Activated CD8-positive, alpha-beta T cell treated with anti-CD3 and anti-CD28 coated beads for 36 hours (primary cell): ENCODE results near the gene C6orf52. TPM values are rescaled to one million over a fixed set of nuclear protein-coding genes. Genes with fewer than 3 reads are reported as not detected.

ENCODE experiments used
- ATAC-seq: fragments of 200-7000 bp; cut with Tn5 transposase; one replicate; pipeline ENCODE4 v1.10.0; 2021; ENCODE audit warnings: mild to moderate bottlenecking, moderate library complexity
- CTCF ChIA-PET: fragments of 350-600 bp; sonication (Branson Sonifier 250); formaldehyde crosslinking; loops from one replicate; lab custom pipeline; 2021; ENCODE audit warnings: antibody characterized with exemption; lab: Charles Lee
- POLR2A ChIA-PET: fragments of 350-600 bp; sonication (Branson Sonifier 250); formaldehyde crosslinking; loops from one replicate; lab custom pipeline; 2021; ENCODE audit warnings: antibody characterized with exemption; lab: Charles Lee
- DNase-seq: peaks from one replicate; pipeline ENCODE4 v3.0.0-alpha.2; 2020
- H3K27ac Mint-ChIP-seq: one replicate; pipeline ENCODE4 v1.8.0; 2021; ENCODE audit warnings: mild to moderate bottlenecking, mixed read lengths
- H3K27me3 Mint-ChIP-seq: one replicate; pipeline ENCODE4 v1.8.0; 2021; ENCODE audit warnings: mixed read lengths
- H3K36me3 Mint-ChIP-seq: one replicate; pipeline ENCODE4 v1.8.0; 2021; ENCODE audit warnings: low read depth, mixed read lengths
- H3K4me1 Mint-ChIP-seq: one replicate; pipeline ENCODE4 v1.8.0; 2021; ENCODE audit warnings: low read depth, mixed read lengths
- H3K4me3 Mint-ChIP-seq: one replicate; pipeline ENCODE4 v1.8.0; 2021; ENCODE audit warnings: mild to moderate bottlenecking, moderate library complexity, mixed read lengths
- H3K9me3 Mint-ChIP-seq: one replicate; pipeline ENCODE4 v1.8.0; 2021; ENCODE audit warnings: mixed read lengths
- CTCF ChIP-seq: fragments of 200-600 bp; IDR thresholded peaks from one replicate; pipeline ENCODE4 v1.8.0; 2022; ENCODE audit warnings: antibody characterized with exemption, mild to moderate bottlenecking
- intact Hi-C: fragments of 100-400 bp; cut with micrococcal nuclease; formaldehyde crosslinking; loops from one replicate; pipeline ENCODE4 v1.10.0; 2022
- total RNA-seq, 2 experiments: library from RNA; stranded (reverse); gene quantifications; one replicate each; pipeline ENCODE4 v1.2.3, GENCODE V29; 2021

C6orf52 gene
- total RNA-seq, 2 experiments from 2014 or later, result 2.6 to 3.3 TPM

- Mint-ChIP-seq H3K4me3 (peak overlapping the region; percentile 52), H3K9me3 (peaks cover 1% of the 10 kb centered on the region), H3K4me1 (peaks cover 42% of the 10 kb centered on the region), H3K36me3 (peaks cover 8% of the 10 kb centered on the region), H3K27ac (peak overlapping the region; percentile 92), H3K27me3 (no peaks in the 10 kb centered on the region)
- intact Hi-C loops, result no loop called here
- peak; percentile 65 for DNase-seq
- ChIA-PET POLR2A (interaction anchor here (0.9 kb wide), 1 partner anchor 9 kb away, joined by 7 read pairs; the partner anchor contains the start of genes C6orf52 and PAK1IP1), CTCF (interaction anchor here (1.2 kb wide), 1 partner anchor 156 kb away, joined by 4 read pairs; no protein-coding TSS in a partner anchor)
- peak; percentile 67 for ATAC-seq
- no peak for TF ChIP-seq CTCF
Observed at GRCh38 chr6:10685092-10685915, 9.1 kb downstream of the C6orf52 start.

- TF ChIP-seq CTCF, result no peak
- ChIA-PET POLR2A (interaction anchor here (0.7 to 1.2 kb wide), 2 partner anchors 35 to 63 kb away, joined by 3 to 4 read pairs; partner anchors contain the start of gene TMEM14B), CTCF (interaction anchor here (1.7 kb wide), 1 partner anchor 207 kb away, joined by 4 read pairs; no protein-coding TSS in a partner anchor)
- H3K27ac Mint-ChIP-seq, result peak overlapping the region; percentile 92
- DNase-seq, result no peak
- peaks cover 8% of the 10 kb centered on the region for H3K36me3 Mint-ChIP-seq
- H3K27me3 Mint-ChIP-seq, result no peaks in the 10 kb centered on the region
- H3K4me3 Mint-ChIP-seq, result peak overlapping the region; percentile 52
- peaks cover 44% of the 10 kb centered on the region for H3K4me1 Mint-ChIP-seq
- ATAC-seq, result no peak
- H3K9me3 Mint-ChIP-seq, result peaks cover 1% of the 10 kb centered on the region
- intact Hi-C loops, result no loop called here
Observed at GRCh38 chr6:10684618-10685017, 9.8 kb downstream of the C6orf52 start.

GRCh38 chr6:10682355-10682988, 11.9 kb downstream of the C6orf52 start:
- CTCF ChIA-PET, result interaction anchor here (0.6 kb wide), 1 partner anchor 127 kb away, joined by 3 read pairs; no protein-coding TSS in a partner anchor
- Mint-ChIP-seq H3K27me3 (no peaks in the 10 kb centered on the region), H3K4me3 (no peak overlapping the region), H3K4me1 (peaks cover 45% of the 10 kb centered on the region), H3K27ac (peak overlapping the region; percentile 72), H3K36me3 (peaks cover 8% of the 10 kb centered on the region), H3K9me3 (peaks cover 1% of the 10 kb centered on the region)
- ATAC-seq, result peak; percentile 22
- DNase-seq, result no peak
- intact Hi-C loops, result no loop called here
- TF ChIP-seq CTCF, result no peak
- POLR2A ChIA-PET, result interaction anchor here (0.9 to 1.3 kb wide), 2 partner anchors 12 to 154 kb away, joined by 3 to 4 read pairs; no protein-coding TSS in a partner anchor

GRCh38 chr6:10681795-10682194, 12.6 kb downstream of the C6orf52 start:
- POLR2A ChIA-PET, result interaction anchor here (1.3 kb wide), 1 partner anchor 154 kb away, joined by 4 read pairs; no protein-coding TSS in a partner anchor
- no peak for ATAC-seq

More at GRCh38 chr6:10681795-10682194, 12.6 kb downstream of the C6orf52 start:
- Mint-ChIP-seq H3K27ac (no peak overlapping the region), H3K27me3 (no peaks in the 10 kb centered on the region), H3K36me3 (peaks cover 8% of the 10 kb centered on the region), H3K4me3 (no peak overlapping the region), H3K9me3 (peaks cover 1% of the 10 kb centered on the region), H3K4me1 (peaks cover 45% of the 10 kb centered on the region)
- intact Hi-C loops, result no loop called here
- CTCF ChIA-PET, result no interaction called here
- no peak for TF ChIP-seq CTCF
- DNase-seq, result no peak
